AML-193 (cell line): ENCODE results near the gene FARS2.

Experiments
- DNase-seq, 2 experiments: peaks; one replicate each; lab custom pipeline; 2025; lab: John Stamatoyannopoulos, UW

The FARS2 gene

DNA sequence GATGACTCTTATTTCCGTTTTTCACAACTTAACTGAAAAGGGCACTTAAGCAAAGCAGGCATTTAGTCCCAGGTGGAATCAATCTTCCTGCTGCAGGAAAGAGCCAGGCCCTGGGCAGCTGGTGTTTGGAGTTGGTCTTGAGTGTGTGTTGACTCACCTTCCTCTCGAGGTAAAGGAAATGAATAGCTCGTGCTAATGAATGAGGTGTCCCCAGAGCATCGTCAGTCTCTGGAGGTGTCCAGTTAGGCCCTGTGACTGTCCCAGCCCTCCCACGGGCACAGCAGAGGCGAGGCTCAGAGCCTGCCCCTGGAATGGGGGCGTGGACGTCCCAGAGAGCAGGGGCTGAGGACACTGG lies 467.7 kb downstream of the FARS2 start:
- DNase-seq = no peak

DNA sequence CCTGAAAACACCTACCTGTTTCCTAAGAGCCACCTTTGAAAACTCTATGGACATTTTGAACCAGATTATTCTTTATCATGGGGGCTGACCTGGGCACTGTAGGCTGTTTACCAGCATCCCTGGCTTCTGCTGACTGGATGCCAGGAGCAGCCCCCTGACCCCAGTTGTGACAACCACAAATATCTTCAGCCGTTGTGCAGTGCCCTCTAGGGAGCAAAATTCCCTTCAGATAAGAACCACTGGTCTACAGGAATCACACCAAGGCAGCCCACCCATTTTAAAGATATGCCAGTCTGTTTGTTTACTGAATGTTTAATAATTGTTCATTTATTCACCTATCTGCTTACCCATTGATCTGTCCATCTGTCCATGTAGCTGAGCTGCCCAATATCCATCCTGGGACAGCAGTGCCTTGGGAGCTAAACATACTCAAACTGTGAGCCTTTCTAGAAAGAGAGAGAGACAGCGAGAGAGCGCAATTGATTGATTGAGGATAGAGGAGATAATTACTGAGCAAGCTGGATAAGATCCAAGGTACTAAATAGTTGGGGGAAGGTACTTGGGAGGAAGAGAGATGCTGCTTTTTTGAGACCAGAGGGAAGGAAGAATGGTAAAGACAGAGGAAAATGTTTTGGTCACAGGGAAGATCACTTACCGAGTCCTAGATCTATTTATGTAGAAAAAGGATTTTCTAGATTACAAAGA lies 468.7 kb downstream of the FARS2 start:
- no peak for DNase-seq

DNA sequence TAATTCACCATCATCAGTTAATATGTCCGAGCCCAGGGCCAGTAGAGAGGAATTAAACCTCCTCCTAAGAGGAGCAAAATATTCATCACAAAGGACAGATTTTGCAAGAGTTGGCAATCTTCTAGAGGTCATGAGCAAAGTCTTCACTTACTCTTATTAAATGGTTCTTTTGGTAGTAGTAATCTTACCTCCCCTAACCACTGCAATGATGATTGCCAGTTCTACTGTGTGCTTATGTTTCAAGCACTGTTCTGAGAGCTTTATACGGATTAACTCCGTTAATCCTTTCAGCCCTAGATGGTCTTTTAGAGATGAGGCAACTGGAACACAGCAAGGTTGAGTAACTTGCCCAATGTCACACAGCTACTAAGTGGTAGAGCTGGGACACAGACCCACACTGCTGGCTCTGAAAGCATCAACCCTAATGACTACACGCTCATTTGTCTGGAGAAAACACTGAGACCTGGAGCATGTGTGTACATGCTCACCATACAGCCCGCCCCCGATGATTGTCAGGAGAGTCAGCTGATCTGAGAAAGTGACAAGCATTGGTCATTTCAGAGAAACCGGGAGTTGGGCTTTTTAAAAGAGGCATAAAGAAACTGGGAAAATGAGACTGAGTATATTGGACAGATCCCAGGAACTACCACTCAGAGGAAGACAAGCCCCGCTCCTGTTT lies 469.4 kb downstream of the FARS2 start:
- no peak for DNase-seq

DNA sequence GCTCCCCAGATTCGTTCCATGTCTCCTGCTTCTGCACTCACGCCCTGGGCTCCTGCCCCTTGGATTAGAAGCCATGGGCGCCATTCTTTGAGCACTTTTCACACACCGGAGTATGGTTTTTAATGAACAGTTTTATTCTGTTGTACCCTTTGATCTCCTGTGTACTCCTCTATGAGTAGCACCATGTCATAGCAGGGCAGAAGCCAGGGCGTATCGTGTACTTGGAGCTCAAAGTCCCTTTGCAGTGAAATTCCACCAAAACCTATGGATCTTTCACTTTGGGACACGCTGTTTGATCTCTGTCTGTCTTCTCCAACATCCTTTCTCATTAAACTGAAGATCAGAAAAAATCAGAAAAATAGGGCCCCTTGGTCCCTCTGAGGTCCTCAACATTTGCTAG lies 470.1 kb downstream of the FARS2 start:
- no peak for DNase-seq

DNA sequence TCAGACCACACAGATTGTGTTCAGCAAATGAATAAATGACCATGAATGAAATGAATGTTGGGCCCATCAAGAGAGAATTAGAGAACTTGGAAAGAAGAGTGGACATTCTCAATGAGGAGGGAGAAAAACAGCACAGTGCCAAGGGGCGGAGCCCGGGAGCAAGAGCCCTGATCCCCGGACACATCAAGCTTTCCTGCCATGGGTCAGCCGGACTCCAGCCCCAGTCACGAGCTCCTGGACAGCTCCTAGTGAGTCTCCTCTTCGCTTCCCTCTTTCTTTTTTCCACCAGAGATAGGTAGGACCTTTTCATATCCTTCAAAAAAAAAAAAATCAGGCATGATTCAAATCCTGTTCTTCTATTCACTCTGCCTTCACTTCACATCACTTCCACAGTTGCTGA lies 471.2 kb downstream of the FARS2 start:
- DNase-seq = no peak

DNA sequence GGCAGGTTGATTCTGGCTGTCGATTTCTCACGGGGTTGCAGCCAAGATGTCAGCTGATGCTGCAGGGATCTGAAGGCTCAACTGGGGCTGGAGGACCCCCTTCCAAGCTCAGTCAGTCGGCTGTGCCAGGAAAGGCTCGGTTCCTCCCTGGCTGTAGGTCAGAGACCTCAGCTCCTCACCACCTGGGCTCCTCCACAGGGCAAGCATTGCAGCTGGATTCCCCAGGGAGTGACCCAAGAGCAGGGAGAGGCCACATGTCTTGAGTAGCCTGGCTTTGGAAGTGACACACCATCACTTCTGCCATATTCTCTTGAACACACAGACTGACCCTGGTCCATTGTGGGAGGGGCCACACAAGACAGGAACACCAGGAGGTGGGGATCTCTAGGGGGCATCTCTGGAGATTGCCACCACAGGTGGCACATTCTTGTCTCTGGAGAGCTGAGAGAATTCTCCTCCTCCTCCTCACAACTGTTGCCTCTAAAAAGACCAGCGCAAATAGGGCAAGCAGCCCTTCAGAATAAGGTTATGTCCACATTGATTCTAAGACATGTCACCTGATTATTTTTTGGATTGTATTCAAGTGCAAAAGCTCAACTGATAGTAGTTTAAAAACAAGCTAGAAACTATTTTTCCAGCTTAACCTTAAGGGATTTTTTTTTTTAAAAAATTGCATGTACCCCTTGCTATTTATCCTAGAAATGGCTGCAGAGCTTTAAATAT lies 474.9 kb downstream of the FARS2 start:
- no peak for DNase-seq

DNA sequence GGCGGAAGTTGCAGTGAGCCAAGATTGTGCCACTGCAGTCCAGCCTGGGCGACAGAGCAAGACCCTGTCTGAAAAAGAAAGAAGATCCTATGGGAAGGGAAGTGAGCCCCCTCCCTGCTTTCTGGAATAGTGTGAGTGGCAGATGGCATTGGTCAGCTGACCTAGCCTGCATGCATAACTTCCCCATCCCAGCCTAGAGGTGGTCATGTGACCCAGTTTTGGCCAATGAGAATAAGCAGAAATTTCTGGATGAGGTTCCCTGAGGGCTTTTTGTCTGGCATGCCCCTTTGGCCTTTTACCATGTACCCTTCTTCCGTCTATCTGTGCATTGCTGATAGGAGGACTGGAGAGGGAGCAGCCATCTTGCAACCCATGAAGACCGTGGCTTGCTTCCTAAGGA lies 476.1 kb downstream of the FARS2 start:
- DNase-seq = no peak

DNA sequence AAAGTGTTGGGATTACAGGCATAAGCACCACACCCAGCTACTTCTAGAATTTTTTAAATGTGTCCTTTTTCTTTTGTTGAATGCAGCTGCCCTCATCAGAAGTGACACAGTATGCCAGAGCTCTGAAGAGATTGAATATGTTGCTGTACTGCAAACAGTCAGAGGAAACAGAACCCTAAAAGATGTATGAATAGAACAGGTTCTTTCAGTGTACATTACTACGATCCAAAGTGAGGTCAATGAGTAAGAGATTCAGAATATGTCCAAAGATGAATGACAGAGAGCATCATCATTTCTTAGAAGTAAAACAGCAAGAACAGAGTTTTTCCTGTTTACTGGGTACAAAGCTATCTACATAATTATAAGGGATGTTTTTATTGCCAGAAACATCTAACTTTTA lies 476.9 kb downstream of the FARS2 start:
- no peak for DNase-seq

DNA sequence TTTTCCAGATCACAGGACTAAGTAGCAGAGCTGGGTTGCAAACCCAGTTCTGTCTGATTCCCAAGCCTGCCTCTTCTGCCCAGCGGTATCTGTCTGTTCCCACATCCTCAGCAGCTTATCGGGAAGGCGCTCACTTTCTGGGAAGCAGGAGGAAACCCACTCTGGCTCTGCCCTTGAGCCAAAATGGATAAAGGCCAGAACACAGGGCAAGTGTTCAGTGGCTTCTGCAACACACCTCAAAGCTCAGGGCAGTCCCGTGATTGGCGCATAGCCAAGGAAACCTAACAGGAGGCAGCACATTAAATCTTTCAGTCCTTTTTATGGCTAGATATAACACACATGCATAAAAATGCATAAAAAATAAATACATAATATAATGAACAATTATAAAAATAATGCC lies 483.2 kb downstream of the FARS2 start:
- no peak for DNase-seq

DNA sequence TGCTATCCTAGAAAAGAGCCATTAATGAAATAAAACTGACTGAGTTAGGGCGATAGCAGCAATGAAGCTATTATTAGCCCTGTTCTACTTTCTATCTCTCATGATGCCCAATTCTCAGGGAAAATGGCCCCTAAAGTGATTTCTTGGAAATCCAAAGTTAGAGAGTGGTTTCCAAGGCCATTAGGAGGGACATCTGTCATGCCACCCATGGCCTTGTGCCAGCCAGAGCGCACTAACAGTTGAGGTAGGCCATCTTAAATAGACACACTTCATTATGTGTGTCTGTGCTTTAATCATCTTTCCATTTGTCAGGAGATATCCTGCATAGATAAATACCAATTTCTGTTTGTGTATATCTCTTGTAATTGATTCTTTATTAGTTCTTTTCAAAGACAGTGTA lies 483.8 kb downstream of the FARS2 start:
- no peak for DNase-seq

DNA sequence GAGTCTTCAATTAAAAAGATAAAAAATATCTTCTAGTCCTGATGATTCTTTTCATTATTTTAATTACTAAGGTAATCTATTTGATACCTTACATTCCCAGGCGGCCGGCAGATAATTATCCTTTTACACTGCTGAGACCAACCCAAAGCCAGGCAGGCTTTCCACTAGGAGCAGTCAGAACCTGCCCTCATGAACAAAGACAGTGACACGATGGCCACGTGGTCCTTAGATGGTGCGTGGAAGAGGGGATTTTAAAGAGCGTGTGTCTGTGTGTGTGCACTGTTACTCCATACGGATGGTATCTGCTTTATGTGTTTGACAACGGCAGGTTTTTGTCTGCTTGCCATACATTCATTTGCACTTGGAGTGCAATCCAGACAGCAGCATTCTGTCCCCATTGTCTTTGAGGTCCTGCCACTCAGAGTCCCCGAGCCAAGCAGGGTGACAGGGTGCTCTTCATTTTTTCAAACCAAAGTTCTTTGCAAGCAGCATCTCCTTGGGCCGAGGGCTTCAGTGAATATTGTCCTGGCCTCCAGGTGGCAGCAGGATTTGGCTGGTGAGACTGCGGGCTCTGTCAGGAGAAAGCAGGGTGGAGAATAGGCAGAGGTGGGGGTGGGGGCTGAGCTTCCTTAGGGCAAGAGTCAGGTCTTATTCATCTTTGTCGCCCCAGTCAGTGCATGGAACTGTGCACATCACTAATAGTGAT lies 484.9 kb downstream of the FARS2 start:
- peak in 1 of 2 experiments; percentile 21 for DNase-seq

DNA sequence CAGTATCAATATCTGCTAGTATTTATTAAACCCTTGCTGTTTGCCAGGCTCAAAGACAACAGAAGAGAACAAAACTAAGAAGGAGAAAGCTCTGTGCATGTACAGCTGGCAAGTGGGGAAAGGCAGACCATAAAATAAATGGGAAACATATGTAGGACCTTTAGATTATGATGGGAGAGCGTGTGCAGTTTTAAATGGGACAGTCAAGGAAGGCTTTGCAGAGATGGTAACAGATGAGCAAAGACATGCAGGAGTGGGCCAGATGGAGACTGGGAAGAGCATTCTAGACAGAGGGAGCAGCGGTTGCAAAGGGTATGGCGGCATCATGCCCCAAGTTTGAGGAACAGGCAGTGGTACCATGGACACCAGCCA lies 485.4 kb downstream of the FARS2 start:
- DNase-seq = no peak

DNA sequence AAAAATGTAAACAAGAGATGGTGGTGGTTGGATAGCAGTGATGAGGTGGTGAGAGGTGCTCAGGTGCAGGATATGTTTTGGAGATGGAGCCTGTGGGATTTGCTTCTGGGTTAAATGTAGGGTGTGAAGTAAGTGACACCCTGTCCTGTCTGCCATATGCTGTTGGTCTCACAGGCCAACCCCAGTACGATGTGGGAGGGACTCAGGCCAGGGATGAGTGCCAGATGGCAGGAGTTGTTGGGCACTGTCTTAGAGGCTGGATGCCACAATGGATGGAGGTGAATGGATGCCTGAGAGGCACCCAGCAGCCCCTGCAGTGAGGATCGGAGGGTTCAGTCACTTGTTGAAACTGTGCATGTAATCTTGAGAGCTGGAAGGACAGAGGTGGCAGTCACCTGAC lies 486.1 kb downstream of the FARS2 start:
- DNase-seq = no peak

DNA sequence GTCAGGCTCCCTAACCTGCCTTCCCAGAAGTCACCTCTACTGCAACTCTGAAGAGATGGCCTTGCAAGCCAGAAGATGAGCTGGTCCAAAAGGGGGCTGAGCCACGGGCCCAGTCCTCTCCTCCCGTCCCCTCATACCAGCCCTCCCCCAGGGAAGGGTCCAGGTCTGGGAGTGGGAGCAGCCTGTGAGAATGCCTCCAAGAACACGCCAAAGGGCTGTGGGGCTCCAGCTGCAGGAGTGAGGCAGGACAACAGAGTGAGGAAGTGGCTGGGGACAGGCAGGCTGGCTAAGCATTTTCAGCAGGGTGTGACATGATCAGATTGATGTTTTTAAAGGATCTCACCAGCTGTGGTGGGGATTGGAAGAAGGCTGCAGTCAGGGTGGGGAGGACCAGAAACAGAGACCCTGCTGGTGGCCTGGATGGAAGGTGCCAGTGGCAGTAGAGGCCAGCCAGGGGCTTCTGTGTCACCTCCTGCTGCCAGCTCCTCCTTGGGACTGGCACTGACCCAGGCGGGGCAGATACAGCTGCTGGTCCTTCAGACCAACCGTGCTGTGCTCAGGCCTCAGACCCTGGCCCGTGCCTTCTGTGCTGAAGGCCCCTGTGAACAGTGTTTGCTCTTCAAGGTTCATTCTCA lies 487.8 kb downstream of the FARS2 start:
- no peak for DNase-seq

DNA sequence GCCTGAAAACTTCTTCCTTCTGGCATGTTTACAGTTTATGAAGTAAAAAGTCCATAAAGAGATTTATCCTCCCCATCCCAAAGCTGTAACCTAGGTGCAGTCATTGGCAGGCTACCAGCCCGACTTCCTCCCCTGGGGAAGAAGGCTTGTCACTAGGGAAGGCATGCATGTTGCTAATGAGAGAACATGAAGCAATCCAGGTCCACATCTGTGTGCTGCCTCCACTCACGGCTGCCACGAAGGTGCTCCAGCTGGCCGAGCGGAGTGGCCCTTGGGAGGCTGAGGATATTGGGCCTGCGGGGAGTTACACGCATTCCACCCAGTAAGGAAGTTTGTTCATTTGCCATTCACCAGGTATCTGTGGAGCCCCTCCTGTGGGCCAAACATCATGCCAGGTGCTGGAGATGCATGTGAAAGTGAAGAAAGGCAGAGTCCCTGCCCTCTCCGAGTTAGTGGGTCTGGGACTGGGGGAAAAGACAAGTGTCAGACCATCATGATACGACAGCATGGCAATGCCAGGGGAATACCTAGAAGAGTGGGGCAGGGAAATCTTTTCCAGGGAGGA lies 488.4 kb downstream of the FARS2 start:
- DNase-seq = no peak

DNA sequence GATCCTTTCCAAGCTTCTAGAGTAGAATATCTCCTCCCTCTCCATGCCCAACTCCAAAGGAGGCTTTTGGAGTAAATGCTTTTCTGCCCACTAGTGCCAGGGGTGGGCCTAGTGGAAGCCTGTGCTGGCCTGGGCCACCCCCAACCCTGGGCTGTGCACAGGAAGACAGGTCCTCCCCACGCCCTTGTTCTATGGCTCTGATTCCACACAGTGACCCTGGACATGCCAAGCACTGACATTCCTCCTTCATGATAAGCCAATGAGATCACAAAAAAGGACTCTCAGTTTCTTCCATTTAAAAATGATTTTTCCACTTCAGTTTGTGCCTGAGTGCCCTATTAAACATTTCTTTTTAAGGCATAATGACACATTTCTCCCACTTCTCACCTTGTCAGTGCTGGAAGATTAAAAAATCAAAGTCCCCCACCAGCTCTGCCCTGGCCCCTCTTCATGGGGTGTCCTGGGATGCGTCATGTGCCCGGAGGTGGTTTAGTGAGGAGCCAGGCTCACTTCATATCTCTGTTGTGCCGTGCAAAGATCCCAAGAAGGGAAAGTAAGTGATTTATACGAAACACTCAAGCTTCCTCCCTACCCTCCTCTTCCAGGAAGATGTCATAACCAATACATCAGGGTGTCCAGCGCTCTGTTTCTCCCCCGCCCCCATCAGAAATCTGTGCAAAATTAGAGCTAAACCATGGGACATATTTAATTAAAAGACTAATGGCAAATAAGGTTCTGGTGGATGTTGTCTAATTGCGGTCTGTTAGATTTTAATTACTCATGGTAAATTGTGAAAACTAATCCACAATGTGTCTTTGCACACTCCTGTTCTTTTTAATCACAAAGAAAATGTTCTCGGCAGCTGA lies 490.4 kb downstream of the FARS2 start:
- no peak for DNase-seq

DNA sequence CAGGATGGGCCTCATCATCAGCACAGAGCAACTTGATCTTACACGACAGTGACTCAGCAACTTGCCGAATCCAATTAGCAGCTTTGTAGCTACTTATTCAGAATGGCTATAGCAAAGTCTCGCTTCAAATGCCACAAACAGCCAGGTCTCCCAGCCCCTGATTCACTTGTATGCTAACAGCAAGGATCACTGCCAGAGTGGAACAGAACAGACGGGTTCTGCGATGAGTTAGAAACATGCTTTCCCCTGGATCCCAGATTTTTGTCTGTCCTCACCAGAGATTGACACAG lies 491.0 kb downstream of the FARS2 start:
- DNase-seq = no peak

DNA sequence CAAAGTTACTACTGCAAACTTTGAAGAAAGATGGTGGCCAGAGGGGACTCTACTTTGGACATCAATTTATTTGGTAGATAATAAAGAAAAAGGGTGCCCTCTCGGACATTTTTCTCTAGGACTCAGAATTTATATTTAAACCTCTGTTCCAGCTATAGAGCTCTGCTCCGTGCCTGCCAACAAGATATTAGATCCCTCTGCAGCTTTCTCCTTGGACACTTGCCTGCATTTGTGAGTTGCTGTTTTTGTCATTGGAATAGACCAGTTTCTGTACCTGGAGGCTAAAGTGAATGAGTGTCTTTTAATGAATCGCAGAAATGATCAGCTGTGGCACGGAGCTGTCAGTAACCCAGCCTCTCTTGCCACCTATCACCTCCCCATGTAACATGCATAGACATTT lies 491.9 kb downstream of the FARS2 start:
- DNase-seq = no peak

DNA sequence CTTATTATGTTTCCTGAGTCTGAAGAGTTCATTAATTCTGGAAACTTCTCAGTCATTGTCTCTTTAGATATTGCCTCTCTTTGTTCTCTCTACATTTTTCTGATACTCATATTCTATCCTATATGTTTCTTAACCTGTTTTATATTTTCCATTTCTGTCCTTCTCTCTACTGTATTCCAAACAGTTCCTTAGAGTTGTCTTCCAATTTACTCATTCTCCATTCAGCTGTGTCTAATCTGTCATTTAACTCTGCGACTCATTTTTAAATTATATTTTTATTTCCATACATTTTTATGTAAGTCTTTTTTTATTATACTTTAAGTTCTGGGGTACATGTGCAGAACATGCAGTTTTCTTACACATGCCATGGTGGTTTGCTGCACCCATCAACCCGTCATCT lies 493.6 kb downstream of the FARS2 start:
- DNase-seq = no peak

DNA sequence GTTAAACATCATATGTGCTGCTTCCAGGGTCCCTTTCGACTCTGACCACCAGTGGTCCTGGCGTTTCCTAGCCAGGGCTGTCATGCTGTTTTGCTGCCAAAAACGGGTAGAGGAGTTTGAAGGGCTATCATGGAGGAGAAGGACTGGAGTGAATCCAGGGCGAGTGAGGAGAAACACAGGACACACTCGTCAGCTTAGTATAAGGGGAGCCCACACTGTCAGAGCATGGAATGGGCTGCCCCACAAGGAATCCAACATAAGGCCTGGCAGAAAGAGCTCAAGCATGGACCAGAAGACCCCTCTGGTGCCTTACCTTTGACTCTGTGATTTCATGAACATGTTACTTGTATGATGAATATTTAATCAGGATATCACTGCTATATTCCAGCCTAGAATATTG lies 498.3 kb downstream of the FARS2 start:
- DNase-seq = no peak

DNA sequence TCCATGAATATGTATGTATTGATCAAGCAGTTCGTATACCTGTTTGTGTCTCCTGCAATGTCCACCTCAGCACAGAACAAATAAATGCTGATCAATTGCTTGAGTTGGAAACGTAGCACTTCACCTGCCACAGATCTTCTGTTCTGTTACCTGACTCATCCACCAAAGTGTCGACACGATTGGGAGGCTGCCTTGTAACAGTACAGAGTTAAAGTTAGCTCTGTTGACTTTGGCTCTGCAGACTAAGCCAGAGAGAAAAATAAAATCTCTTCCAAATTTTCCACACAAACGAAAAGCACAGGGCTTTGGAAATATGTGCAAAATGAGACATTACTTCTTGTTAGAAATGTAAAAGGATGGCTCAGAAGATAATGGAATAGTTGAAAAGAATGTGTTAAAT lies 500.1 kb downstream of the FARS2 start:
- no peak for DNase-seq
